Stimulated activated CD8-positive, alpha-beta memory T cell treated with anti-CD3 and anti-CD28 coated beads, Interleukin-15, amount 100 ng/mL, for 24 hours (primary cell): ENCODE measurements around the gene SOS1.
"Not testable (repeated sequence)": the region's sequence is repeated elsewhere in the genome, so short reads cannot be mapped to it uniquely, and the experiment has no call there.

Experiments used
- DNase-seq: peaks from one replicate; pipeline ENCODE4 v3.0.0-alpha.2; 2020; ENCODE audit warnings: low read depth

The SOS1 gene

GRCh38 chr2:39099870-39100728, 20.8 kb downstream of the SOS1 start:
- no peak for DNase-seq

GRCh38 chr2:39099310-39099869, 21.5 kb downstream of the SOS1 start:
- DNase-seq, result no peak

GRCh38 chr2:39095624-39096023, 25.2 kb downstream of the SOS1 start:
- DNase-seq, result no peak

GRCh38 chr2:39094717-39095363, 26.0 kb downstream of the SOS1 start:
- DNase-seq, result no peak

GRCh38 chr2:39093218-39093898, 27.5 kb downstream of the SOS1 start:
- DNase-seq, result no peak

GRCh38 chr2:39091543-39091942, 29.3 kb downstream of the SOS1 start:
- no peak for DNase-seq

- no peak for DNase-seq
Measured at GRCh38 chr2:39091063-39091462, 29.8 kb downstream of the SOS1 start.

GRCh38 chr2:39080152-39080551, 40.7 kb downstream of the SOS1 start:
- DNase-seq, result no peak

- no peak for DNase-seq
Measured at GRCh38 chr2:39069890-39070465, 50.9 kb downstream of the SOS1 start.

- DNase-seq, result no peak
Measured at GRCh38 chr2:39069136-39069515, 51.7 kb downstream of the SOS1 start.

GRCh38 chr2:39068299-39069135, 52.3 kb downstream of the SOS1 start:
- no peak for DNase-seq

GRCh38 chr2:39065616-39066015, 55.2 kb downstream of the SOS1 start:
- DNase-seq, result no peak

GRCh38 chr2:39062320-39062719, 58.5 kb downstream of the SOS1 start:
- no peak for DNase-seq

- DNase-seq, result no peak
Measured at GRCh38 chr2:39061280-39061679, 59.6 kb downstream of the SOS1 start.

GRCh38 chr2:39059366-39059952, 61.4 kb downstream of the SOS1 start:
- no peak for DNase-seq

- no peak for DNase-seq
Measured at GRCh38 chr2:39058101-39058500, 62.8 kb downstream of the SOS1 start.

GRCh38 chr2:39052665-39053064, 68.2 kb downstream of the SOS1 start:
- DNase-seq, result not testable (repeated sequence)

GRCh38 chr2:39050109-39050508, 70.7 kb downstream of the SOS1 start:
- no peak for DNase-seq

GRCh38 chr2:39039072-39039471, 81.8 kb downstream of the SOS1 start:
- DNase-seq, result no peak

- DNase-seq, result no peak
Measured at GRCh38 chr2:39033980-39034379, 86.9 kb downstream of the SOS1 start.

- no peak for DNase-seq
Measured at GRCh38 chr2:39027421-39027820, 93.4 kb downstream of the SOS1 start.
